Measurements from ENCODE around the gene DMAC1.
A peak's percentile ranks its signal among the peaks of the same experiment; 100 is the strongest.

The DMAC1 gene, protein sequence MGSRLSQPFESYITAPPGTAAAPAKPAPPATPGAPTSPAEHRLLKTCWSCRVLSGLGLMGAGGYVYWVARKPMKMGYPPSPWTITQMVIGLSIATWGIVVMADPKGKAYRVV

DNA sequence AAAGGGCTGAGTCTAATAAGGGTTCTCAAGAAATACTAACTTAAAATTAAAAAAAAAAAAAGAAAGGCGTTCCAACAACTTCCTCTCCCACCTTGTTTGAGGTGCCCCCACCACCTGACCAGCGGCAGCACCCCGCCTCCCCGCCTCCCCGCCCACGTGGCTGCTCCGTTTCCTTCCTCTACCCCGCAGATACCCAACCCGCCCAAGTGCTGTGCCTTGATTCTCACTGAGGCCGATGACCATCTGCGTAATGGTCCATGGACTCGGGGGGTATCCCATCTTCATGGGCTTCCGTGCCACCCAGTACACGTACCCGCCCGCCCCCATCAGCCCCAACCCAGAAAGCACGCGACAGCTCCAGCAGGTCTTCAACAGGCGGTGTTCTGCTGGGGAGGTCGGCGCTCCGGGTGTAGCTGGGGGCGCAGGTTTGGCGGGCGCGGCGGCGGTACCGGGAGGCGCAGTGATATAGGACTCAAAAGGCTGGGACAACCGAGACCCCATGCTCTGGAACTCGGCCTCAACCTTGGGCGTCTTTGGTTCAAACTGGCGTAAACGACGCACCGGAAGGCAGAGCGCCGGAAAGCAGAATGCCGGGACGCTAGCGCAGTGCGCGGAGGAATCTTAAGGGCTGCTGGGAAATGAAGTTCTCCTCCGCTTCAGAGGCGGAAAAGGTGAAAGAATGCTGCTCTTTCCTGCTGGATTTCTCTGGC lies at the start of gene DMAC1:
Gene DMAC1, minus strand, starts transcription at position 545 of the 710 bp plus-strand sequence. Its CDS starts 44 bp downstream, at position 501.
- TF ChIP-seq, protein P1, sequence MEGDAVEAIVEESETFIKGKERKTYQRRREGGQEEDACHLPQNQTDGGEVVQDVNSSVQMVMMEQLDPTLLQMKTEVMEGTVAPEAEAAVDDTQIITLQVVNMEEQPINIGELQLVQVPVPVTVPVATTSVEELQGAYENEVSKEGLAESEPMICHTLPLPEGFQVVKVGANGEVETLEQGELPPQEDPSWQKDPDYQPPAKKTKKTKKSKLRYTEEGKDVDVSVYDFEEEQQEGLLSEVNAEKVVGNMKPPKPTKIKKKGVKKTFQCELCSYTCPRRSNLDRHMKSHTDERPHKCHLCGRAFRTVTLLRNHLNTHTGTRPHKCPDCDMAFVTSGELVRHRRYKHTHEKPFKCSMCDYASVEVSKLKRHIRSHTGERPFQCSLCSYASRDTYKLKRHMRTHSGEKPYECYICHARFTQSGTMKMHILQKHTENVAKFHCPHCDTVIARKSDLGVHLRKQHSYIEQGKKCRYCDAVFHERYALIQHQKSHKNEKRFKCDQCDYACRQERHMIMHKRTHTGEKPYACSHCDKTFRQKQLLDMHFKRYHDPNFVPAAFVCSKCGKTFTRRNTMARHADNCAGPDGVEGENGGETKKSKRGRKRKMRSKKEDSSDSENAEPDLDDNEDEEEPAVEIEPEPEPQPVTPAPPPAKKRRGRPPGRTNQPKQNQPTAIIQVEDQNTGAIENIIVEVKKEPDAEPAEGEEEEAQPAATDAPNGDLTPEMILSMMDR (conservative IDR thresholded peaks at IDR 0.05; ENCODE audit: control insufficient read depth, insufficient read depth, low read depth, low read length), result no peak
- H3K4me3 ChIP-seq (ENCODE audit: control insufficient read depth, low read depth, low read length), result peak within 1 kb of the TSS; percentile 76
- DNase-seq (ENCODE audit: low read depth), result peak; percentile 87

DNA sequence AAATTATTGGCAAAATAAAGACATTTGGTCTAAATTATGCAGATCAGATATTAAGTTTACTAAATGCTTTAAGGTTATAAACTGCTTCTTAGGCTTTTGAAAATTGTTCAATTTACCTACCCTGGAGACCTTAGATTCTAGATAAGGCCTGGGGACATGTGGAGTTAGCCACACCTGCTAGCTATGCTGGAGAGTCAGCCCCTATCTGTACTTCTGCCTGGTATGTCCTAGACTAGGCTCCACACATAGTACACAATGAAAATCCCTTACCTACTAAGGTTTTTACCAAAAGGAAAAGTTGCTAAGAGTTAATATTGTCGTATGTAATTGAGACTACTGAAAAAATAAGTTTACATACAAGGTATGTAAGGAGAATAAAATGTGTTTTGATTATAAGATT lies 49.8 kb upstream of the DMAC1 start:
- no peak overlapping the region for H3K4me3 ChIP-seq (ENCODE audit: control insufficient read depth, low read depth, low read length)
- TF ChIP-seq, protein P1 (conservative IDR thresholded peaks at IDR 0.05; ENCODE audit: control insufficient read depth, insufficient read depth, low read depth, low read length), result no peak
- no peak for DNase-seq (ENCODE audit: low read depth)

DNA sequence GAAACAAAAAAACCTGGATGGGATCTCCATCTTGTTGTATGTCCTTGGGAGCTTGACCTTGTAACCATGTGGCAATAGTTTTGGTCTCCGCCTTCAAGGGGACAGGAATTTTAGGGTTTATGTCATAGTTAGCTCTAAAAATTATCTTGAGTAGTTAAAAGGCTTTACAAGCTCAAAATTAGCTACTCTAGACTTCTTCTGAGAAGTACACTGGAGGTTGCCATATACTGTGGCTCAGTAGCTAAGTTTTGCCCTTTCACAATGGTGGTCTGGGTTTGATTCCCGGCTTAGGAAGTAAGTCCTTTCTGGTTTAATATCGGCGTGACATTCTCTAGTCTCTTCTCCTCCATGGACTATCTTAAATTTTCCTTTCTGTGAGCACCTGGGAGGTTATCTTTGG lies 48.9 kb upstream of the DMAC1 start:
- DNase-seq (ENCODE audit: low read depth), result no peak
- no peak overlapping the region for H3K4me3 ChIP-seq (ENCODE audit: control insufficient read depth, low read depth, low read length)
- TF ChIP-seq, protein P1 (conservative IDR thresholded peaks at IDR 0.05; ENCODE audit: control insufficient read depth, insufficient read depth, low read depth, low read length), result no peak

DNA sequence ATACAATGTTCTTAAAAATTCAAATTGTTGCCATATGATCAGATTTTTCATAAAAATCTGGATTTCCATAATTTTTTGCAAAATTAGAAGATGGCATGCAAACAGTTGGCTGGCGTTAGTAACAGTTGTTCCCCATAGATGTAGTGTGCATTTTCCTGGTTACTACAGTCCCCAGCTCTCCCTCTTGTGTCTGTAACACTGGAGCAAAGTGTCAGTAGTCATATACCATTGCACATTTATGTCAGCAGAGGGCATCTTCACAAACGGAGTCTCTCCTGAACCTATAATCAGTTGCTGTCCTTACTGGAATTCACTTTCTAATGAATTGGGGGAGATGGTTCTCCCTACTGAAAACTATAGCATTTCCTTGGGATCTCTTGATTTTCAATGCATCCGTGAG lies 44.7 kb upstream of the DMAC1 start:
- TF ChIP-seq, protein P1 (conservative IDR thresholded peaks at IDR 0.05; ENCODE audit: control insufficient read depth, insufficient read depth, low read depth, low read length), result peak; percentile 42
- DNase-seq (ENCODE audit: low read depth), result peak; percentile 40
- H3K4me3 ChIP-seq (ENCODE audit: control insufficient read depth, low read depth, low read length), result no peak overlapping the region

DNA sequence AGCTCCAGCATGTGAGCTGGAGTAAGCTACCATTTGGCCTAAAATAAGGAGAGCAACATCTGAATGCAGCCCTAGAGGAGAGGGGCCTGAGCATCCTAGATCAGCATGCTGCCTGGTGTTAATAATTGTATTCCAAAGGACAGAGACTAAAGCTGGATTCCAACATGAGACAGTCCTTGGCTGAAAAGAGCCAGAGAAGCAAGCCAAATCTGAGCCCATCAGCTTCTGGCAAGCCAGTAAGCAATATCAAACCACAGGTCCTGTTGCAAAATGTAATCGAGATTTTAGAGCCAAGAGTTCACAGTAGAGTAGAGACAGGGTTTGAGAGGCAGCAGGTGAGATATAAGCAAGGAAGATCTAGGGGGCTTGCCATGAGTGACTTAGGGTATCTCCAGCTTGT lies 42.3 kb upstream of the DMAC1 start:
- H3K4me3 ChIP-seq (ENCODE audit: control insufficient read depth, low read depth, low read length), result no peak overlapping the region
- TF ChIP-seq, protein P1 (conservative IDR thresholded peaks at IDR 0.05; ENCODE audit: control insufficient read depth, insufficient read depth, low read depth, low read length), result no peak
- no peak for DNase-seq (ENCODE audit: low read depth)

DNA sequence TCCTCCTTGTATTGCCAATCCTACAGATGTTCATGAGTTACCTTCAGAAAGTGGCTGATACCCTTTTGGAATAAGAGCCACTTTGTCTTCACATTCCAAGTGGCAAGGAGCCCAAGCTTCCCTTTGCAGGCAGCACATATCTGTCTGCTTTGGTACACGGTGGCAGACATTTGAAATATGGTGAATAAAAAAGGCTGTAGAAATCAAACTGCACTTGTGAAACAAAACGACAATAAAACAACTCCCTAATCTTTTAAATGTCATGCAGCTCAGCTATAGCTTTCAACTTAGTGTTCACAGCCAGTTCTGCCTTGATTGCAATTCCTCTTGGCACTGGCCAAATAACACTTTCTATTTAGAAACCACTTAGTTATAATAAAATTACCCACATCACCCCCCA lies 35.0 kb upstream of the DMAC1 start:
- no peak overlapping the region for H3K4me3 ChIP-seq (ENCODE audit: control insufficient read depth, low read depth, low read length)
- no peak for DNase-seq (ENCODE audit: low read depth)
- TF ChIP-seq, protein P1 (conservative IDR thresholded peaks at IDR 0.05; ENCODE audit: control insufficient read depth, insufficient read depth, low read depth, low read length), result no peak
